Anterior cingulate cortex (tissue), 58 donors: ENCODE measurements around the gene WIZ.

Experiments used
- DNase-seq, 58 donors: peaks; one replicate each; lab custom pipeline; 2025; lab: John Stamatoyannopoulos, UW

WIZ gene

GRCh38 chr19:15448044-15448777 is 1.5 kb downstream of the WIZ start:
- DNase-seq = no peak

GRCh38 chr19:15447057-15447456 is 2.7 kb downstream of the WIZ start:
- DNase-seq = no peak

- DNase-seq = no peak
Measured at GRCh38 chr19:15445807-15446376, 3.9 kb downstream of the WIZ start.

GRCh38 chr19:15445227-15445605 is 4.5 kb downstream of the WIZ start:
- DNase-seq = no peak

- DNase-seq = no peak
Measured at GRCh38 chr19:15444505-15445226, 5.1 kb downstream of the WIZ start.

GRCh38 chr19:15443838-15444237 is 5.9 kb downstream of the WIZ start:
- peak in 32 of 58 donors; percentile 2 to 58 (median 26) for DNase-seq

GRCh38 chr19:15443325-15443724 is 6.4 kb downstream of the WIZ start:
- DNase-seq = no peak

- DNase-seq = no peak
Measured at GRCh38 chr19:15442142-15442920, 7.4 kb downstream of the WIZ start.

GRCh38 chr19:15441317-15441716 is 8.4 kb downstream of the WIZ start:
- DNase-seq = no peak

- no peak for DNase-seq
Measured at GRCh38 chr19:15439821-15440641, 9.7 kb downstream of the WIZ start.

GRCh38 chr19:15439078-15439799 is 10.5 kb downstream of the WIZ start:
- no peak for DNase-seq

- DNase-seq = no peak
Measured at GRCh38 chr19:15438577-15438976, 11.2 kb downstream of the WIZ start.

GRCh38 chr19:15438124-15438496 is 11.6 kb downstream of the WIZ start:
- no peak for DNase-seq

- no peak for DNase-seq
Measured at GRCh38 chr19:15437355-15438123, 12.2 kb downstream of the WIZ start.

GRCh38 chr19:15436826-15437110 is 13.0 kb downstream of the WIZ start:
- DNase-seq = no peak

- DNase-seq = no peak
Measured at GRCh38 chr19:15436012-15436825, 13.5 kb downstream of the WIZ start.

- no peak for DNase-seq
Measured at GRCh38 chr19:15433519-15434069, 16.2 kb downstream of the WIZ start.
